ENCODE results near the gene SEC62. TPM values are rescaled to one million over a fixed set of nuclear protein-coding genes. Genes with fewer than 3 reads are reported as not detected.
A peak's percentile ranks its signal among the peaks of the same experiment; 100 is the strongest.

Gene SEC62
- total and polyA plus RNA-seq, 9 of the 15 experiments (the other 6 are each of a cell fraction or from before 2014, with no cell fraction given) = 34.5 to 152 (median 51.8) TPM

DNA sequence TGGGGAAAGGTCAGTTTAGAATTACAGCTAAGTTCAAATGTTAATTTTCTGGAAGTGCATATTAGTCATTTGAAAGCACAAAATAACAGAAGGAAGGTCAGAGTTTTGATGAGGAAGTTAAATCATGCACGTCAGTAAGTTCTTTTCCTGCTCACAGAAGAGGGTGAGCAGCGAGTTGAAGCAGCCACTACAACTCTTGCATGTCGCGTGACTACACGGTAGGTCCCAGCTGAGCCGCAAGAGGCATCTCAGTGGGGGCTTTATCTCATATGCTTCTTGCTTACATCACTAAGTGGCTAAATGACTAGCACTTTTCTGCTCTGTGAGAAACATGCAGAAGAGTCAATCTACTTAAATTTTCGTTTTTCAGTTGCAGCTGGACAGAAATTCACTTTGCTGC lies 21.3 kb upstream of the SEC62 start:
- POLR2A ChIA-PET = interaction anchor here (0.6 to 1.3 kb wide), 2 partner anchors 13 to 14 kb away, joined by 4 to 5 read pairs; no protein-coding TSS in a partner anchor
- no peaks in the 10 kb centered on the region for H3K27me3 ChIP-seq (ENCODE audit: control insufficient read depth in 2 of 2, insufficient read depth in 2 of 2, low read length in 2 of 2)
- no peaks in the 10 kb centered on the region for H3K9me3 ChIP-seq (replicated peaks; ENCODE audit: control insufficient read depth, insufficient read depth, low read depth, low read length)
- no TSS peak for BruUV-seq (replicated peaks)
- under 1% methylated on average over 7 of the region's 7 CpGs for WGBS (ENCODE audit: insufficient coverage, low coverage, missing lambda C conversion rate)
- intact Hi-C loops (cut with micrococcal nuclease) = loop anchor here (2.0 kb wide), 1 partner anchor 21 kb away; the partner anchor contains the start of gene SEC62
- FAIRE-seq = peak; percentile 87
- H3K9me1 ChIP-seq (ENCODE audit: control insufficient read depth, insufficient read depth, low read length) = no peaks in the 10 kb centered on the region
- no peaks in the 10 kb centered on the region for H3K79me2 ChIP-seq (ENCODE audit: control insufficient read depth, insufficient read depth, low read length)
- peak overlapping the region; percentile 37; the same call in 1 of the 2 replicates for H3K4me2 ChIP-seq (ENCODE audit: insufficient read depth, low read length)
- no peaks in the 10 kb centered on the region for H4K20me1 ChIP-seq (replicated peaks; ENCODE audit: control insufficient read depth, insufficient read depth, low read length)
- no peak overlapping the region for H3K4me3 ChIP-seq
- in situ Hi-C loops (cut with MboI) = no loop called here
- no peaks in the 10 kb centered on the region for H3K36me3 ChIP-seq (ENCODE audit: control insufficient read depth, insufficient read depth, low read length)
- ATAC-seq = peak; percentile 96
- no peak overlapping the region for H3K9ac ChIP-seq (ENCODE audit: insufficient read depth in 1 of 2, low read depth in 2 of 2, low read length in 2 of 2)
- H3K4me1 ChIP-seq (replicated peaks in 1 of 2; ENCODE audit: control insufficient read depth in 2 of 2, insufficient read depth in 2 of 2, low read length in 2 of 2) = peaks cover 4 to 27% of the 10 kb centered on the region in 2 experiments; a peak in 3 of 5 replicates
- CTCF ChIA-PET (ENCODE audit: low intra/inter-chr PET ratio) = no interaction called here
- H2AFZ ChIP-seq (ENCODE audit: low read depth, low read length) = peak overlapping the region; percentile 76
- peak; percentile 16 to 83 (median 46) for DNase-seq (ENCODE audit: extremely low read depth in 1 of 4, low spot score in 3 of 4)
- H3K27ac ChIP-seq (ENCODE audit: extremely low read depth, low read depth, low read length) = peak overlapping the region; percentile 2; the same call in 1 of the 3 replicates
- TF ChIP-seq ERF (CRISPR knock-in tag; IDR thresholded peaks at IDR 0.05) (no peak), RBBP5 (IDR thresholded peaks at IDR 0.05; ENCODE audit: borderline replicate concordance, insufficient read depth, low read length, poor library complexity, severe bottlenecking) (no peak), ZBED1 (IDR thresholded peaks at IDR 0.05) (no peak), ZNF717 (CRISPR knock-in tag; IDR thresholded peaks at IDR 0.05) (no peak), MXI1 (IDR thresholded peaks at IDR 0.05; ENCODE audit: low read depth, low read length) (no peak), RAD21 (CRISPR knock-in tag; conservative IDR thresholded peaks at IDR 0.05 in 1 of 2, IDR thresholded peaks at IDR 0.05 in 1 of 2) (0 out of 4 replicates have a peak, but pooled peaks of 1 of the 2 experiments have one; percentile 1), C11orf30 (IDR thresholded peaks at IDR 0.05; ENCODE audit: low read depth) (peak; percentile 76), IFI16 (CRISPR knock-in tag; IDR thresholded peaks at IDR 0.05) (no peak), MNT (conservative IDR thresholded peaks at IDR 0.05) (peak in 1 of 2 experiments; percentile 41; a peak in 2 of 4 replicates), HDAC6 (IDR thresholded peaks at IDR 0.05; ENCODE audit: low read depth, low read length) (no peak), ELF2 (CRISPR knock-in tag; IDR thresholded peaks at IDR 0.05) (no peak), TRIM24 (IDR thresholded peaks at IDR 0.05) (peak; percentile 22 to 59; a peak in 2 of 4 replicates), ARHGAP35 (IDR thresholded peaks at IDR 0.05; ENCODE audit: partially characterized antibody) (no peak), KAT8 (IDR thresholded peaks at IDR 0.05; ENCODE audit: low read depth) (no peak), PHB2 (IDR thresholded peaks at IDR 0.05; ENCODE audit: low read depth) (no peak), HDAC3 (IDR thresholded peaks at IDR 0.05; ENCODE audit: borderline replicate concordance, partially characterized antibody) (no peak), SRSF7 (optimal IDR thresholded peaks at IDR 0.05; ENCODE audit: low read depth, low read length) (no peak)
- TF ChIP-seq, protein P1, sequence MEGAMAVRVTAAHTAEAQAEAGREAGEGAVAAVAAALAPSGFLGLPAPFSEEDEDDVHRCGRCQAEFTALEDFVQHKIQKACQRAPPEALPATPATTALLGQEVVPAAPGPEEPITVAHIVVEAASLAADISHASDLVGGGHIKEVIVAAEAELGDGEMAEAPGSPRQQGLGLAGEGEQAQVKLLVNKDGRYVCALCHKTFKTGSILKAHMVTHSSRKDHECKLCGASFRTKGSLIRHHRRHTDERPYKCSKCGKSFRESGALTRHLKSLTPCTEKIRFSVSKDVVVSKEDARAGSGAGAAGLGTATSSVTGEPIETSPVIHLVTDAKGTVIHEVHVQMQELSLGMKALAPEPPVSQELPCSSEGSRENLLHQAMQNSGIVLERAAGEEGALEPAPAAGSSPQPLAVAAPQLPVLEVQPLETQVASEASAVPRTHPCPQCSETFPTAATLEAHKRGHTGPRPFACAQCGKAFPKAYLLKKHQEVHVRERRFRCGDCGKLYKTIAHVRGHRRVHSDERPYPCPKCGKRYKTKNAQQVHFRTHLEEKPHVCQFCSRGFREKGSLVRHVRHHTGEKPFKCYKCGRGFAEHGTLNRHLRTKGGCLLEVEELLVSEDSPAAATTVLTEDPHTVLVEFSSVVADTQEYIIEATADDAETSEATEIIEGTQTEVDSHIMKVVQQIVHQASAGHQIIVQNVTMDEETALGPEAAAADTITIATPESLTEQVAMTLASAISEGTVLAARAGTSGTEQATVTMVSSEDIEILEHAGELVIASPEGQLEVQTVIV (CRISPR knock-in tag; IDR thresholded peaks at IDR 0.05; ENCODE audit: borderline replicate concordance) = no peak
- TF ChIP-seq, protein P2, sequence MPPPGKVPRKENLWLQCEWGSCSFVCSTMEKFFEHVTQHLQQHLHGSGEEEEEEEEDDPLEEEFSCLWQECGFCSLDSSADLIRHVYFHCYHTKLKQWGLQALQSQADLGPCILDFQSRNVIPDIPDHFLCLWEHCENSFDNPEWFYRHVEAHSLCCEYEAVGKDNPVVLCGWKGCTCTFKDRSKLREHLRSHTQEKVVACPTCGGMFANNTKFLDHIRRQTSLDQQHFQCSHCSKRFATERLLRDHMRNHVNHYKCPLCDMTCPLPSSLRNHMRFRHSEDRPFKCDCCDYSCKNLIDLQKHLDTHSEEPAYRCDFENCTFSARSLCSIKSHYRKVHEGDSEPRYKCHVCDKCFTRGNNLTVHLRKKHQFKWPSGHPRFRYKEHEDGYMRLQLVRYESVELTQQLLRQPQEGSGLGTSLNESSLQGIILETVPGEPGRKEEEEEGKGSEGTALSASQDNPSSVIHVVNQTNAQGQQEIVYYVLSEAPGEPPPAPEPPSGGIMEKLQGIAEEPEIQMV (tag; conservative IDR thresholded peaks at IDR 0.05; ENCODE audit: low read depth) = no peak
